Astrocyte (in vitro differentiated cells and primary cell): ENCODE measurements around the gene SPATA9. TPM values are rescaled to one million over a fixed set of nuclear protein-coding genes. Genes with fewer than 3 reads are reported as not detected.
"Not testable (repeated sequence)": the region's sequence is repeated elsewhere in the genome, so short reads cannot be mapped to it uniquely, and the experiment has no call there.

Experiments used
- DNase-seq: peaks from one replicate; pipeline ENCODE4 v3.0.0-alpha.2; 2010; ENCODE audit warnings: low read depth
- FAIRE-seq: peaks from 2 replicates; lab custom pipeline; 2011; peaks lifted over from hg19 to GRCh38; lab: Jason Lieb, UNC
- H2AFZ ChIP-seq: 2 replicates; pipeline ENCODE4 v1.6.0; 2012; ENCODE audit warnings: low read depth, low read length, inconsistent platforms
- H3K27ac ChIP-seq: 2 replicates; pipeline ENCODE4 v1.5.1; 2011; ENCODE audit warnings: low read depth, low read length, inconsistent platforms
- H3K27me3 ChIP-seq: 2 replicates; pipeline ENCODE4 v1.6.0; 2011; ENCODE audit warnings: low read length, inconsistent platforms; ENCODE audit not compliant: insufficient read depth
- H3K36me3 ChIP-seq: 2 replicates; pipeline ENCODE4 v1.5.1; 2011; ENCODE audit warnings: low read length, inconsistent platforms; ENCODE audit not compliant: insufficient read depth
- H3K4me1 ChIP-seq: 2 replicates; pipeline ENCODE4 v1.5.1; 2011; ENCODE audit warnings: low read length, inconsistent platforms; ENCODE audit not compliant: insufficient read depth
- H3K4me2 ChIP-seq: 2 replicates; pipeline ENCODE4 v1.6.0; 2012; ENCODE audit warnings: low read length, inconsistent platforms
- H3K4me3 ChIP-seq: 2 replicates; pipeline ENCODE4 v1.5.1; 2011; ENCODE audit warnings: low read depth, mild to moderate bottlenecking, low read length, inconsistent platforms; ENCODE audit not compliant: insufficient read depth
- H3K79me2 ChIP-seq: 2 replicates; pipeline ENCODE4 v1.6.0; 2012; ENCODE audit warnings: mild to moderate bottlenecking, low read length, inconsistent platforms; ENCODE audit not compliant: insufficient read depth
- H3K9ac ChIP-seq: 2 replicates; pipeline ENCODE4 v1.6.0; 2012; ENCODE audit warnings: mild to moderate bottlenecking, low read length, inconsistent platforms
- H3K9me3 ChIP-seq: 2 replicates; pipeline ENCODE4 v1.5.1; 2012; ENCODE audit warnings: low read depth, mild to moderate bottlenecking, low read length, inconsistent platforms; ENCODE audit not compliant: insufficient read depth
- H4K20me1 ChIP-seq: 2 replicates; pipeline ENCODE4 v1.6.0; 2012; ENCODE audit warnings: low read length, inconsistent platforms; ENCODE audit not compliant: insufficient read depth
- H3K27ac Mint-ChIP-seq: one replicate; pipeline ENCODE4 v1.8.0; 2021; ENCODE audit warnings: mild to moderate bottlenecking, mixed read lengths; ENCODE audit not compliant: unreplicated experiment
- H3K27me3 Mint-ChIP-seq: one replicate; pipeline ENCODE4 v1.8.0; 2021; ENCODE audit warnings: low read depth, mixed read lengths; ENCODE audit not compliant: unreplicated experiment
- H3K36me3 Mint-ChIP-seq: one replicate; pipeline ENCODE4 v1.8.0; 2021; ENCODE audit warnings: low read depth, mixed read lengths; ENCODE audit not compliant: unreplicated experiment
- H3K4me1 Mint-ChIP-seq: one replicate; pipeline ENCODE4 v1.8.0; 2021; ENCODE audit warnings: low read depth, mixed read lengths; ENCODE audit not compliant: unreplicated experiment
- H3K4me3 Mint-ChIP-seq: one replicate; pipeline ENCODE4 v1.8.0; 2021; ENCODE audit warnings: mild to moderate bottlenecking, moderate library complexity, mixed read lengths; ENCODE audit not compliant: unreplicated experiment
- H3K9me3 Mint-ChIP-seq: one replicate; pipeline ENCODE4 v1.8.0; 2021; ENCODE audit warnings: mild to moderate bottlenecking, mixed read lengths; ENCODE audit not compliant: unreplicated experiment
- EZH2 ChIP-seq: IDR thresholded peaks from 2 replicates; pipeline ENCODE4 v1.6.1; 2012; ENCODE audit warnings: mild to moderate bottlenecking, low read length, inconsistent platforms; ENCODE audit not compliant: insufficient read depth
- total RNA-seq: library from RNA; stranded (reverse); gene quantifications from 2 replicates; pipeline ENCODE4 v1.2.1, GENCODE V29; 2021
- TF ChIP-seq, protein P1 (sequence below): IDR thresholded peaks from 2 replicates; pipeline ENCODE4 v1.5.1; 2011; ENCODE audit warnings: low read depth, mild to moderate bottlenecking, inconsistent platforms, low read length, moderate library complexity; ENCODE audit not compliant: insufficient read depth

SPATA9 gene
- total RNA-seq, 1 donor from 2014 or later = 0.98 TPM

DNA sequence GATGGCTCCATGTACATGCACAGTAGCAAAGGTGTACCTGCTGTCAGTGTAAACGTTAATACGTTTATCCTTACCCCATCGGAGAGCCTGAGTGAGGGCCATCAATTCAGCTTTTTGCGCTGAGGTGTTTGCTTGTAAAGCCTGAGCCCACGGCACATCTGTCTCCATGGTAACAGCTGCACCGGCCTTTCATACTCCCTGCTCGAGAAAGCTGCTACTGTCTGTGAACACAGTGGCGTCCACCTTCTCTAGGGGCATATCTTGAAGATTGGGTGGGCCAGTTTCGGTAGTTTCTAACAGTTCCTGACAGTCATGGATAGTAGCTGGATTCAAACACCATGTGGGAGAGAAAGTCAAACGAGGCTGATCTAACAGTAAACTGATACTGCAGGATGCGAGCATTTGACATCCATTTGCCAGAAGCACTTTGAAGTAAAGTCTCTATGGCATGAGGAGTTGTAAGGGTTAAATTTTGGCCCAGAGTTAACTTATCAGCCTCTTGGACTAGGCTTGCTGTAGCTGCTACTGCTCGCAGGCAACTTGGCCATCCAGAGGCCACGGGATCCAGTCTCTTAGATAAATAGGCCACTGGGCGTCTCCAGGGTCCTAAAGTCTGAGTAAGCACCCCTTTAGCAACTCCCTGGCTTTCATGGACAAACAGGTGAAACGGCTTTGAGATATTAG is 27.3 kb upstream of the SPATA9 start:
- no peak overlapping the region for H2AFZ ChIP-seq
- H3K27me3 Mint-ChIP-seq = no peaks in the 10 kb centered on the region
- no peak overlapping the region for H3K9ac ChIP-seq
- no peak overlapping the region for H3K27ac ChIP-seq
- peaks cover 22% of the 10 kb centered on the region for H3K4me1 ChIP-seq
- H3K4me3 Mint-ChIP-seq = no peak overlapping the region
- no peaks in the 10 kb centered on the region for H4K20me1 ChIP-seq
- peaks cover 7% of the 10 kb centered on the region for H3K36me3 Mint-ChIP-seq
- peaks cover 28% of the 10 kb centered on the region for H3K4me1 Mint-ChIP-seq
- H3K4me2 ChIP-seq = no peak overlapping the region
- H3K36me3 ChIP-seq = no peaks in the 10 kb centered on the region
- H3K4me3 ChIP-seq = no peak overlapping the region
- H3K9me3 ChIP-seq = no peaks in the 10 kb centered on the region
- no peaks in the 10 kb centered on the region for H3K79me2 ChIP-seq
- peaks cover 2% of the 10 kb centered on the region for H3K9me3 Mint-ChIP-seq
- H3K27ac Mint-ChIP-seq = no peak overlapping the region
- no peak for FAIRE-seq
- no peak for DNase-seq
- TF ChIP-seq, protein P1, sequence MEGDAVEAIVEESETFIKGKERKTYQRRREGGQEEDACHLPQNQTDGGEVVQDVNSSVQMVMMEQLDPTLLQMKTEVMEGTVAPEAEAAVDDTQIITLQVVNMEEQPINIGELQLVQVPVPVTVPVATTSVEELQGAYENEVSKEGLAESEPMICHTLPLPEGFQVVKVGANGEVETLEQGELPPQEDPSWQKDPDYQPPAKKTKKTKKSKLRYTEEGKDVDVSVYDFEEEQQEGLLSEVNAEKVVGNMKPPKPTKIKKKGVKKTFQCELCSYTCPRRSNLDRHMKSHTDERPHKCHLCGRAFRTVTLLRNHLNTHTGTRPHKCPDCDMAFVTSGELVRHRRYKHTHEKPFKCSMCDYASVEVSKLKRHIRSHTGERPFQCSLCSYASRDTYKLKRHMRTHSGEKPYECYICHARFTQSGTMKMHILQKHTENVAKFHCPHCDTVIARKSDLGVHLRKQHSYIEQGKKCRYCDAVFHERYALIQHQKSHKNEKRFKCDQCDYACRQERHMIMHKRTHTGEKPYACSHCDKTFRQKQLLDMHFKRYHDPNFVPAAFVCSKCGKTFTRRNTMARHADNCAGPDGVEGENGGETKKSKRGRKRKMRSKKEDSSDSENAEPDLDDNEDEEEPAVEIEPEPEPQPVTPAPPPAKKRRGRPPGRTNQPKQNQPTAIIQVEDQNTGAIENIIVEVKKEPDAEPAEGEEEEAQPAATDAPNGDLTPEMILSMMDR = no peak
- TF ChIP-seq EZH2 = no peak
- no peaks in the 10 kb centered on the region for H3K27me3 ChIP-seq

DNA sequence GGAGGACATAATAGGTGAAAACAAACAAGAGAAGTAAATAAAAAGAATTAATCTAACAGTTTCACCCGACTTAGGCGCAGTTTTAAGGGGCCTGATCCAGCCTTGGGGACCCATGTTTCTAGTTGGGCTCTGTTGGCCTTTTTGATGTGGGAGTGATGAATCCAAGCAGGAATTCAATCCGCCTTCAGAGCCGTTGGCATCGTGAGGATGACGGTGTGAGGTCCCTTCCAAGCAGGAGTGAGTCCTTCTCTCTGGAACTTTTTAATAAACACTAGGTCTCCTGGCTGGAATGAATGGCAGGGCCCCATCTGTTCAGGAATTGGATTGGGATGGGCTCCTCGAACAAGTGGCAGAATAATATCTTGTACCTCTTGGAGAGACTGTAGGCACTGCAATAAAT is 26.1 kb upstream of the SPATA9 start:
- no peaks in the 10 kb centered on the region for H3K9me3 Mint-ChIP-seq
- peaks cover 22% of the 10 kb centered on the region for H3K4me1 Mint-ChIP-seq
- no peak for DNase-seq
- H3K27ac ChIP-seq = no peak overlapping the region
- H3K4me1 ChIP-seq = peaks cover 22% of the 10 kb centered on the region
- no peak overlapping the region for H3K4me3 Mint-ChIP-seq
- H3K27me3 Mint-ChIP-seq = no peaks in the 10 kb centered on the region
- no peaks in the 10 kb centered on the region for H3K79me2 ChIP-seq
- no peak overlapping the region for H3K9ac ChIP-seq
- H3K27ac Mint-ChIP-seq = no peak overlapping the region
- peaks cover 7% of the 10 kb centered on the region for H3K36me3 Mint-ChIP-seq
- no peak overlapping the region for H2AFZ ChIP-seq
- H4K20me1 ChIP-seq = no peaks in the 10 kb centered on the region
- no peak overlapping the region for H3K4me2 ChIP-seq
- no peaks in the 10 kb centered on the region for H3K27me3 ChIP-seq
- TF ChIP-seq, protein P1 = no peak
- no peak for TF ChIP-seq EZH2
- FAIRE-seq = no peak
- H3K9me3 ChIP-seq = no peaks in the 10 kb centered on the region
- H3K4me3 ChIP-seq = no peak overlapping the region
- H3K36me3 ChIP-seq = no peaks in the 10 kb centered on the region

GRCh38 chr5:95707534-95708188 is 24.9 kb upstream of the SPATA9 start:
- peaks cover 13% of the 10 kb centered on the region for H3K4me1 Mint-ChIP-seq
- not testable (repeated sequence) for H2AFZ ChIP-seq, H3K27me3 ChIP-seq, DNase-seq, H3K36me3 Mint-ChIP-seq, H3K4me3 Mint-ChIP-seq, H3K27ac ChIP-seq, H3K9me3 Mint-ChIP-seq, H3K9me3 ChIP-seq, H3K4me3 ChIP-seq, H3K27me3 Mint-ChIP-seq, H3K27ac Mint-ChIP-seq, H4K20me1 ChIP-seq, H3K79me2 ChIP-seq, H3K9ac ChIP-seq, FAIRE-seq, H3K4me2 ChIP-seq, H3K36me3 ChIP-seq
- peaks cover 18% of the 10 kb centered on the region for H3K4me1 ChIP-seq
